GM18868 (cell line): ENCODE data around the gene IL3RA.
"Not testable (repeated sequence)": the region's sequence is repeated elsewhere in the genome, so short reads cannot be mapped to it uniquely, and the experiment has no call there.

Experiments
- ATAC-seq: cut with Tn5 transposase; IDR thresholded peaks from one replicate; pipeline ENCODE4 v1.9.1; 2021; ENCODE audit warnings: mild to moderate bottlenecking, moderate library complexity; ENCODE audit not compliant: unreplicated experiment

IL3RA gene

GRCh38 chrX:1420371-1420770, 83.8 kb downstream of the IL3RA start:
- no peak for ATAC-seq

- no peak for ATAC-seq
These were observed 85.0 kb downstream of the IL3RA start for GRCh38 chrX:1421433-1422134.

GRCh38 chrX:1422135-1422465, 85.5 kb downstream of the IL3RA start:
- no peak for ATAC-seq

GRCh38 chrX:1423215-1423614, 86.6 kb downstream of the IL3RA start:
- no peak for ATAC-seq

GRCh38 chrX:1424147-1424851, 87.7 kb downstream of the IL3RA start:
- no peak for ATAC-seq

GRCh38 chrX:1425381-1425780, 88.8 kb downstream of the IL3RA start:
- ATAC-seq, result no peak

GRCh38 chrX:1426321-1426720, 89.7 kb downstream of the IL3RA start:
- not testable (repeated sequence) for ATAC-seq

GRCh38 chrX:1427756-1428155, 91.2 kb downstream of the IL3RA start:
- ATAC-seq, result no peak

- ATAC-seq, result no peak
These were observed 93.9 kb downstream of the IL3RA start for GRCh38 chrX:1430451-1430850.
